Measurements from ENCODE around the gene RASGEF1C. TPM values are rescaled to one million over a fixed set of nuclear protein-coding genes. Genes with fewer than 3 reads are reported as not detected.

RASGEF1C gene
- total RNA-seq, 1 experiment from 2014 or later = not detected

DNA sequence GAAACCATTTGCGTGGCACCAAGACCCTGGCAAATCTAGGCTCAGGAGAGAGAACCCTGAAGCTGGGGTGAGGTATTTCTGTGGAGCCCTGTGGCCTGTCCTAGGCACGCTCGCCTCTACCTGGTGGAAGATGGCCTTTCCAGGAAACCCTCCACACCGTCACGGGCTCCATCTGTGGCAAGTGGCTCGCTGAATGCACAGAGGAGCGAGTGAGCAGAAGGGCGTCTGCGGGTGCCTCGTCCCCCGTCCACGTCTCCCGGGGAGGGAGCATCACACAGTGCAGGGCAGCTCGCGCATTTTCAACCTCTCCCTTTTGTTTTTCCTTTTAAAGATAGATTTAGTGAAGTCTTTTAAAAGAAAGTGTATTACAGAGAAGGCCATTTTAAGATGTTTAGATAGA lies 25.3 kb upstream of the RASGEF1C start:
- intact Hi-C loops (cut with micrococcal nuclease; ENCODE audit: unreplicated experiment) = no loop called here
- Mint-ChIP-seq H3K27ac (ENCODE audit: unreplicated experiment) (no peak overlapping the region), H3K36me3 (ENCODE audit: insufficient read depth, unreplicated experiment) (peaks cover 31% of the 10 kb centered on the region), H3K4me3 (ENCODE audit: low read depth, unreplicated experiment) (no peak overlapping the region), H3K4me1 (ENCODE audit: low read depth, unreplicated experiment) (no peaks in the 10 kb centered on the region), H3K27me3 (ENCODE audit: unreplicated experiment) (no peaks in the 10 kb centered on the region), H3K9me3 (ENCODE audit: low read depth, unreplicated experiment) (peaks cover 10% of the 10 kb centered on the region)
- TF ChIP-seq, protein P1, sequence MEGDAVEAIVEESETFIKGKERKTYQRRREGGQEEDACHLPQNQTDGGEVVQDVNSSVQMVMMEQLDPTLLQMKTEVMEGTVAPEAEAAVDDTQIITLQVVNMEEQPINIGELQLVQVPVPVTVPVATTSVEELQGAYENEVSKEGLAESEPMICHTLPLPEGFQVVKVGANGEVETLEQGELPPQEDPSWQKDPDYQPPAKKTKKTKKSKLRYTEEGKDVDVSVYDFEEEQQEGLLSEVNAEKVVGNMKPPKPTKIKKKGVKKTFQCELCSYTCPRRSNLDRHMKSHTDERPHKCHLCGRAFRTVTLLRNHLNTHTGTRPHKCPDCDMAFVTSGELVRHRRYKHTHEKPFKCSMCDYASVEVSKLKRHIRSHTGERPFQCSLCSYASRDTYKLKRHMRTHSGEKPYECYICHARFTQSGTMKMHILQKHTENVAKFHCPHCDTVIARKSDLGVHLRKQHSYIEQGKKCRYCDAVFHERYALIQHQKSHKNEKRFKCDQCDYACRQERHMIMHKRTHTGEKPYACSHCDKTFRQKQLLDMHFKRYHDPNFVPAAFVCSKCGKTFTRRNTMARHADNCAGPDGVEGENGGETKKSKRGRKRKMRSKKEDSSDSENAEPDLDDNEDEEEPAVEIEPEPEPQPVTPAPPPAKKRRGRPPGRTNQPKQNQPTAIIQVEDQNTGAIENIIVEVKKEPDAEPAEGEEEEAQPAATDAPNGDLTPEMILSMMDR (IDR thresholded peaks at IDR 0.05; ENCODE audit: unreplicated experiment) = no peak
- no TSS peak for BruUV-seq (replicated peaks)
- DNase-seq = no peak
- CTCF ChIA-PET = no interaction called here

DNA sequence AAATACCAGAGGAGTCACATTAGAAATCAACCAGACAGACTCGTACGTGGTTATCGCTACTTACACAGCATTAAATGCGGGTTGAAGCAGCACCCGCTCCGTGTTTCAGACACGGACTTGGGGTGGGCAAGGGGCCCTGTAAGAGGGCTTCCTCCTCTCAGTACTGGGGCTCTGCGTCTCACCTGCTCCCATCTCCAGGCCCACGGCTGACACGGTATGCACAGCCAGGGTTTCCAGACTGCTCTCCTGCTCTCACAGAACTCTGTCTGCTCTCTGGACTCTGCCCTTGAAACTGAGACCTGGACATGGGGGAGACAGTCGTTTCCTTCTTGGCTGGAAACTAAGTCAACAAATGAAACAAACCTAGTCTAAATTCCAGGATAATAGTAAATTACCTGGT lies 24.7 kb upstream of the RASGEF1C start:
- BruUV-seq (replicated peaks) = no TSS peak
- Mint-ChIP-seq H3K27me3 (ENCODE audit: unreplicated experiment) (no peaks in the 10 kb centered on the region), H3K36me3 (ENCODE audit: insufficient read depth, unreplicated experiment) (peaks cover 29% of the 10 kb centered on the region)

DNA sequence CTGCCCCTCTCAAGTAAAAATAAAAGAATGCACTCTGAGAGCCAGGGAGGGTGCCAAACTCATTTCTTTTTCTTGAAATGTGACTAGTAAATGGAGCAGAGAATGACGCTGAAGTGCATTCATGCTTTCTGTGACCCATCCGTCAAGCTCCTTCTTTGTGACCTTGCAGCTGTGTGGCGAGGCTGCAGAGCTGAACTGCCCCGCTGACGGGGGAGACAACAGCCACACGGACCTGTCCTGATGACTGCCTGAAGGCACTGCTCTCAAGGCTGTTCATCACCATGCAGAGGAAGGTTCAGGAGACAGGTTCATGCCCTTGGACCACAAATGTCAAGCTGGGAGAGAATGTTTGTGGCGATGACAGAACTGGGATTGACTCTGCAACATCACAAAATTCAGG lies 21.0 kb upstream of the RASGEF1C start:
- no peak overlapping the region for H3K27ac Mint-ChIP-seq (ENCODE audit: unreplicated experiment)
- DNase-seq = no peak
- H3K9me3 Mint-ChIP-seq (ENCODE audit: low read depth, unreplicated experiment) = peaks cover 15% of the 10 kb centered on the region
- intact Hi-C loops (cut with micrococcal nuclease; ENCODE audit: unreplicated experiment) = no loop called here
- CTCF ChIA-PET = interaction anchor here (0.5 kb wide), 1 partner anchor 212 kb away, joined by 4 read pairs; no protein-coding TSS in a partner anchor
- H3K36me3 Mint-ChIP-seq (ENCODE audit: insufficient read depth, unreplicated experiment) = peaks cover 16% of the 10 kb centered on the region
- no TSS peak for BruUV-seq (replicated peaks)
- no peaks in the 10 kb centered on the region for H3K27me3 Mint-ChIP-seq (ENCODE audit: unreplicated experiment)
- TF ChIP-seq, protein P1 (IDR thresholded peaks at IDR 0.05; ENCODE audit: unreplicated experiment) = no peak
- H3K4me1 Mint-ChIP-seq (ENCODE audit: low read depth, unreplicated experiment) = no peaks in the 10 kb centered on the region
- no peak overlapping the region for H3K4me3 Mint-ChIP-seq (ENCODE audit: low read depth, unreplicated experiment)

More for the DNA sequence above, 24.7 kb upstream of the RASGEF1C start:
- Mint-ChIP-seq H3K9me3 (ENCODE audit: low read depth, unreplicated experiment) (peaks cover 10% of the 10 kb centered on the region), H3K27ac (ENCODE audit: unreplicated experiment) (no peak overlapping the region), H3K4me3 (ENCODE audit: low read depth, unreplicated experiment) (no peak overlapping the region), H3K4me1 (ENCODE audit: low read depth, unreplicated experiment) (no peaks in the 10 kb centered on the region)
- intact Hi-C loops (cut with micrococcal nuclease; ENCODE audit: unreplicated experiment) = no loop called here
- no peak for DNase-seq
- TF ChIP-seq, protein P1 (IDR thresholded peaks at IDR 0.05; ENCODE audit: unreplicated experiment) = no peak
- CTCF ChIA-PET = no interaction called here

DNA sequence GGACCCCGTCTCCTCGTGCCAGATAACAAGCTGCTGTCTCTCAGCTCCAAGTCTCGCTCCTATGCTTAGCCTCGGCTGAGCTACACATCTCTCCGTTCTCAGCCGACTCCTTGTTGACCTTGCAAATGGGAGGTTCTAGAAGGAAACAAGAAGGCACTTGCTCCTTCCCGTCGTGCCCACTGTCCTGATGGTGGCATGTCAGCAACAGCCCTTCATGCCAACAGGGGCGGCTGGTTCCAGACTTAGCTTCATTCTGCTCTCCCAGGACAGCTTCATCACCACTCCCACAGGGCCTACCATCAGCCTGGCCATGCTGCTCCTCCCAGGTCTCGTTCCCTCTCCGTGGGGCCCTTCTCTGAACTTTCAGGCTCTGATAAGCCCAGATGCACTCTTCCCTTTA lies 13.0 kb upstream of the RASGEF1C start:
- no peak overlapping the region for H3K27ac Mint-ChIP-seq (ENCODE audit: unreplicated experiment)
- H3K4me3 Mint-ChIP-seq (ENCODE audit: low read depth, unreplicated experiment) = no peak overlapping the region
- TF ChIP-seq, protein P1 (IDR thresholded peaks at IDR 0.05; ENCODE audit: unreplicated experiment) = no peak
- DNase-seq = no peak
- H3K4me1 Mint-ChIP-seq (ENCODE audit: low read depth, unreplicated experiment) = no peaks in the 10 kb centered on the region
- no peaks in the 10 kb centered on the region for H3K27me3 Mint-ChIP-seq (ENCODE audit: unreplicated experiment)
- CTCF ChIA-PET = no interaction called here
- H3K36me3 Mint-ChIP-seq (ENCODE audit: insufficient read depth, unreplicated experiment) = peaks cover 4% of the 10 kb centered on the region
- no TSS peak for BruUV-seq (replicated peaks)
- intact Hi-C loops (cut with micrococcal nuclease; ENCODE audit: unreplicated experiment) = no loop called here
- peaks cover 33% of the 10 kb centered on the region for H3K9me3 Mint-ChIP-seq (ENCODE audit: low read depth, unreplicated experiment)

Measured in Calu3 (cell line).